GM23338 (cell line): ENCODE results near the gene GNPDA1. TPM values are rescaled to one million over a fixed set of nuclear protein-coding genes. Genes with fewer than 3 reads are reported as not detected.

Experiments used
- ATAC-seq: fragments of 200-7000 bp; cut with Tn5 transposase; 3 replicates; pipeline ENCODE4 v1.9.1; 2020
- DNase-seq: peaks from one replicate; pipeline ENCODE4 v3.0.0-alpha.2; 2015; ENCODE audit warnings: low spot score
- H2AFZ ChIP-seq: fragments of 200-600 bp; sonication (generic); 2 replicates; pipeline ENCODE4 v1.8.0; 2016; ENCODE audit warnings: antibody characterized with exemption, mild to moderate bottlenecking, moderate library complexity
- H3F3A ChIP-seq: fragments of 200-600 bp; sonication (generic); replicated peaks from 2 replicates; pipeline ENCODE4 v1.8.0; 2017; ENCODE audit warnings: antibody characterized with exemption, mixed run types, low read depth
- H3K27ac ChIP-seq: fragments of 200-600 bp; sonication (generic); 2 replicates; pipeline ENCODE4 v1.6.1; 2016; ENCODE audit warnings: low read depth
- H3K27me3 ChIP-seq: fragments of 200-600 bp; sonication (generic); 2 replicates; pipeline ENCODE4 v1.8.0; 2016; ENCODE audit warnings: mild to moderate bottlenecking, mixed run types, moderate library complexity; ENCODE audit not compliant: insufficient read depth
- H3K36me3 ChIP-seq: fragments of 200-600 bp; sonication (generic); 2 replicates; pipeline ENCODE4 v1.8.0; 2016; ENCODE audit warnings: mild to moderate bottlenecking; ENCODE audit not compliant: insufficient read depth
- H3K4me1 ChIP-seq: fragments of 200-600 bp; sonication (generic); 2 replicates; pipeline ENCODE4 v1.8.0; 2016; ENCODE audit warnings: mild to moderate bottlenecking, moderate library complexity; ENCODE audit not compliant: insufficient read depth
- H3K4me2 ChIP-seq: fragments of 200-600 bp; sonication (generic); 2 replicates; pipeline ENCODE4 v1.7.1; 2017; ENCODE audit warnings: mixed run types
- H3K4me3 ChIP-seq: fragments of 200-600 bp; sonication (generic); 2 replicates; pipeline ENCODE4 v1.6.1; 2016; ENCODE audit warnings: mixed run types
- H3K79me2 ChIP-seq: fragments of 200-600 bp; sonication (generic); replicated peaks from 2 replicates; pipeline ENCODE4 v1.8.0; 2017; ENCODE audit warnings: mild to moderate bottlenecking; ENCODE audit not compliant: insufficient read depth
- H3K9me2 ChIP-seq: fragments of 200-600 bp; sonication (generic); 2 replicates; pipeline ENCODE4 v1.8.0; 2017; ENCODE audit not compliant: insufficient read depth
- H4K20me1 ChIP-seq: fragments of 200-600 bp; sonication (generic); replicated peaks from 2 replicates; pipeline ENCODE4 v1.8.0; 2017; ENCODE audit warnings: mild to moderate bottlenecking; ENCODE audit not compliant: insufficient read depth
- H3K27ac Mint-ChIP-seq: 2 replicates; pipeline ENCODE4 v1.8.0; 2020; ENCODE audit warnings: inconsistent platforms, mild to moderate bottlenecking, moderate library complexity, mixed read lengths
- H3K27me3 Mint-ChIP-seq: 3 replicates; pipeline ENCODE4 v1.8.0; 2022; ENCODE audit warnings: low read depth, mild to moderate bottlenecking, moderate library complexity, mixed read lengths, inconsistent platforms; ENCODE audit not compliant: insufficient read depth, poor library complexity
- H3K36me3 Mint-ChIP-seq: 3 replicates; pipeline ENCODE4 v1.8.0; 2021; ENCODE audit warnings: low read depth, mild to moderate bottlenecking, inconsistent platforms, moderate library complexity, mixed read lengths
- H3K4me1 Mint-ChIP-seq: 3 replicates; pipeline ENCODE4 v1.8.0; 2020; ENCODE audit warnings: mild to moderate bottlenecking, inconsistent platforms, mixed read lengths
- H3K4me3 Mint-ChIP-seq: 3 replicates; pipeline ENCODE4 v1.8.0; 2021; ENCODE audit warnings: moderate library complexity, mild to moderate bottlenecking, inconsistent platforms, mixed read lengths
- H3K9me3 Mint-ChIP-seq: 3 replicates; pipeline ENCODE4 v1.8.0; 2020; ENCODE audit warnings: moderate library complexity, mild to moderate bottlenecking, inconsistent platforms, mixed read lengths
- CREB1 ChIP-seq: fragments of 250-450 bp; sonication (Bioruptor Pico); IDR thresholded peaks from 2 replicates; pipeline ENCODE4 v1.5.0; 2020; ENCODE audit warnings: low read depth, mild to moderate bottlenecking, moderate library complexity
- CTCF ChIP-seq, 2 experiments: fragments of 200-600 bp in 1 of 2; sonication (generic) in 1 of 2; conservative IDR thresholded peaks; 2 replicates each; pipeline versions ENCODE4 v1.5.1 to v1.6.1; 2016 to 2017; ENCODE audit warnings: antibody characterized with exemption in 2 of 2, low read depth in 2 of 2, mild to moderate bottlenecking in 2 of 2, moderate library complexity in 1 of 2
- EZH2 ChIP-seq: fragments of 200-600 bp; sonication (generic); IDR thresholded peaks from one replicate; pipeline ENCODE4 v1.8.0; 2017; ENCODE audit warnings: antibody characterized with exemption, mild to moderate bottlenecking, low read depth; ENCODE audit not compliant: unreplicated experiment
- EZH2phosphoT487 ChIP-seq: fragments of 200-600 bp; sonication (generic); IDR thresholded peaks from one replicate; pipeline ENCODE4 v1.8.1; 2018; ENCODE audit warnings: antibody characterized with exemption; ENCODE audit not compliant: unreplicated experiment
- JUNB ChIP-seq: IDR thresholded peaks from one replicate; pipeline ENCODE4 v1.6.1; 2016; ENCODE audit warnings: antibody characterized with exemption; ENCODE audit not compliant: unreplicated experiment
- NANOG ChIP-seq: IDR thresholded peaks from 2 replicates; pipeline ENCODE4 v1.6.1; 2016; ENCODE audit warnings: antibody characterized with exemption, borderline replicate concordance
- POLR2AphosphoS5 ChIP-seq: IDR thresholded peaks from 2 replicates; pipeline ENCODE4 v1.6.1; 2016; ENCODE audit warnings: antibody characterized with exemption, low read depth
- STAT1 ChIP-seq: IDR thresholded peaks from one replicate; pipeline ENCODE4 v1.6.1; 2016; ENCODE audit warnings: antibody characterized with exemption; ENCODE audit not compliant: unreplicated experiment
- ZNF114 ChIP-seq: fragments of 250-450 bp; sonication (Bioruptor Pico); IDR thresholded peaks from 2 replicates; pipeline ENCODE4 v1.5.0; 2020; ENCODE audit warnings: mild to moderate bottlenecking, moderate library complexity
- polyA plus RNA-seq: library from polyadenylated mRNA; unstranded; fragments of >200 nt; fragmentation: Nextera tagmentation; extraction: Ambion mirVana; gene quantifications from 2 replicates; pipeline ENCODE4 v1.2.1, GENCODE V29; 2016
- total RNA-seq: library from RNA; depleted of rRNA; stranded (reverse); fragments of >200 nt; shearing (Covaris generic); gene quantifications from 2 replicates; pipeline ENCODE4 v1.2.3, GENCODE V29; 2014
- TF ChIP-seq, protein P1 (sequence below): IDR thresholded peaks from one replicate; pipeline ENCODE4 v1.6.1; 2018; ENCODE audit warnings: antibody characterized with exemption; ENCODE audit not compliant: unreplicated experiment
- TF ChIP-seq, protein P2 (sequence below): IDR thresholded peaks from 2 replicates; pipeline ENCODE4 v1.6.1; 2016; ENCODE audit warnings: antibody characterized with exemption

Gene GNPDA1
- total and polyA plus RNA-seq, 2 experiments from 2014 or later, result 47.6 to 117 TPM

- Histone ChIP-seq H3K4me2 (peak overlapping the region; percentile 32; the same call in 1 of the 2 replicates), H3K27me3 (no peaks in the 10 kb centered on the region), H3K4me3 (no peak overlapping the region), H2AFZ (no peak overlapping the region), H3K79me2 (no peaks in the 10 kb centered on the region), H4K20me1 (no peaks in the 10 kb centered on the region), H3K27ac (no peak overlapping the region), H3K9me2 (no peaks in the 10 kb centered on the region), H3F3A (no peaks in the 10 kb centered on the region), H3K4me1 (peaks cover 9% of the 10 kb centered on the region; the same call in 1 of the 2 replicates), H3K36me3 (no peaks in the 10 kb centered on the region)
- DNase-seq (no peak), ATAC-seq (peak; percentile 9; the same call in 1 of the 3 replicates)
- peaks cover 2% of the 10 kb centered on the region for H3K27me3 Mint-ChIP-seq
- no peaks in the 10 kb centered on the region for H3K9me3 Mint-ChIP-seq
- no peaks in the 10 kb centered on the region for H3K36me3 Mint-ChIP-seq
- no peak overlapping the region for H3K27ac Mint-ChIP-seq
- TF ChIP-seq EZH2 (no peak), POLR2AphosphoS5 (no peak), ZNF114 (CRISPR knock-in tag) (no peak), NANOG (no peak), STAT1 (no peak), CREB1 (no peak)
- TF ChIP-seq, protein P1, sequence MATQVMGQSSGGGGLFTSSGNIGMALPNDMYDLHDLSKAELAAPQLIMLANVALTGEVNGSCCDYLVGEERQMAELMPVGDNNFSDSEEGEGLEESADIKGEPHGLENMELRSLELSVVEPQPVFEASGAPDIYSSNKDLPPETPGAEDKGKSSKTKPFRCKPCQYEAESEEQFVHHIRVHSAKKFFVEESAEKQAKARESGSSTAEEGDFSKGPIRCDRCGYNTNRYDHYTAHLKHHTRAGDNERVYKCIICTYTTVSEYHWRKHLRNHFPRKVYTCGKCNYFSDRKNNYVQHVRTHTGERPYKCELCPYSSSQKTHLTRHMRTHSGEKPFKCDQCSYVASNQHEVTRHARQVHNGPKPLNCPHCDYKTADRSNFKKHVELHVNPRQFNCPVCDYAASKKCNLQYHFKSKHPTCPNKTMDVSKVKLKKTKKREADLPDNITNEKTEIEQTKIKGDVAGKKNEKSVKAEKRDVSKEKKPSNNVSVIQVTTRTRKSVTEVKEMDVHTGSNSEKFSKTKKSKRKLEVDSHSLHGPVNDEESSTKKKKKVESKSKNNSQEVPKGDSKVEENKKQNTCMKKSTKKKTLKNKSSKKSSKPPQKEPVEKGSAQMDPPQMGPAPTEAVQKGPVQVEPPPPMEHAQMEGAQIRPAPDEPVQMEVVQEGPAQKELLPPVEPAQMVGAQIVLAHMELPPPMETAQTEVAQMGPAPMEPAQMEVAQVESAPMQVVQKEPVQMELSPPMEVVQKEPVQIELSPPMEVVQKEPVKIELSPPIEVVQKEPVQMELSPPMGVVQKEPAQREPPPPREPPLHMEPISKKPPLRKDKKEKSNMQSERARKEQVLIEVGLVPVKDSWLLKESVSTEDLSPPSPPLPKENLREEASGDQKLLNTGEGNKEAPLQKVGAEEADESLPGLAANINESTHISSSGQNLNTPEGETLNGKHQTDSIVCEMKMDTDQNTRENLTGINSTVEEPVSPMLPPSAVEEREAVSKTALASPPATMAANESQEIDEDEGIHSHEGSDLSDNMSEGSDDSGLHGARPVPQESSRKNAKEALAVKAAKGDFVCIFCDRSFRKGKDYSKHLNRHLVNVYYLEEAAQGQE, result no peak
- TF ChIP-seq, protein P2, sequence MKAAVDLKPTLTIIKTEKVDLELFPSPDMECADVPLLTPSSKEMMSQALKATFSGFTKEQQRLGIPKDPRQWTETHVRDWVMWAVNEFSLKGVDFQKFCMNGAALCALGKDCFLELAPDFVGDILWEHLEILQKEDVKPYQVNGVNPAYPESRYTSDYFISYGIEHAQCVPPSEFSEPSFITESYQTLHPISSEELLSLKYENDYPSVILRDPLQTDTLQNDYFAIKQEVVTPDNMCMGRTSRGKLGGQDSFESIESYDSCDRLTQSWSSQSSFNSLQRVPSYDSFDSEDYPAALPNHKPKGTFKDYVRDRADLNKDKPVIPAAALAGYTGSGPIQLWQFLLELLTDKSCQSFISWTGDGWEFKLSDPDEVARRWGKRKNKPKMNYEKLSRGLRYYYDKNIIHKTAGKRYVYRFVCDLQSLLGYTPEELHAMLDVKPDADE, result no peak
- H3K4me1 Mint-ChIP-seq, result peaks cover 18% of the 10 kb centered on the region
- H3K4me3 Mint-ChIP-seq, result no peak overlapping the region; the same call in 2 of the 3 replicates
Observed at GRCh38 chr5:141952020-141952419, 60.8 kb downstream of the GNPDA1 start.

DNA sequence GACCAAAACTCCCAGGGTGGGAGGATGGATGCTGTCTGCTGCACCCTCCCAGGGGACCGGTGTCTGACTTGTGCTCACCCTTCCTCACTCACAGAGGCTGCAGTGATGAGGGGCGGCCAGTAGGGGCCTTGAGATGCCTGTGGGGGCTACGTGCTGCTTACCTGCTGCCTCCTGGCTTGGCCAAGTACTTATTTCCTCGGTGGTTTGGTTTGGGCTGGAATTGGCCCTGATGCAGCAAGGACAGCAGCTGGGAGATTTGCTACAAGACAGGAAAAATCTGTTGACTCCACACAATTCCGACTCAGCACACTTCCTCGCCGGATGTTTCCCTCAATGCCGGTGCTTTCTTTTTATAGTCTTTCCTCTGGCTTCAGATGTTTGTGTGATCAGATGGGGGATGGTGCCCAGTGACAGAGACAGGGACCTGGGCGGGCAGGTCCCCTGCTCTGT lies 61.5 kb downstream of the GNPDA1 start:
- H3K4me2 ChIP-seq, result peak overlapping the region; percentile 32; the same call in 1 of the 2 replicates
- H4K20me1 ChIP-seq, result no peaks in the 10 kb centered on the region
- peaks cover 18% of the 10 kb centered on the region for H3K4me1 Mint-ChIP-seq
- no peaks in the 10 kb centered on the region for H3K9me2 ChIP-seq
- H3K27ac Mint-ChIP-seq, result no peak overlapping the region
- H3K9me3 Mint-ChIP-seq, result no peaks in the 10 kb centered on the region
- no peaks in the 10 kb centered on the region for H3K79me2 ChIP-seq
- H3K27me3 ChIP-seq, result no peaks in the 10 kb centered on the region
- no peaks in the 10 kb centered on the region for H3K36me3 ChIP-seq
- H3K27me3 Mint-ChIP-seq, result peaks cover 2% of the 10 kb centered on the region
- DNase-seq, result peak; percentile 86
- ATAC-seq, result peak; percentile 97
- 0 out of 2 replicates have a peak overlapping the region, but pooled peaks have one; percentile 33 for H2AFZ ChIP-seq
- H3K4me1 ChIP-seq, result peaks cover 9% of the 10 kb centered on the region; the same call in 1 of the 2 replicates
- no peak for TF ChIP-seq NANOG
- TF ChIP-seq ZNF114 (CRISPR knock-in tag), result no peak
- TF ChIP-seq JUNB, result no peak
- TF ChIP-seq CREB1, result 0 out of 2 replicates have a peak, but pooled peaks have one; percentile 13
- TF ChIP-seq EZH2phosphoT487, result no peak
- peak; percentile 74 to 77 for TF ChIP-seq CTCF (conservative IDR thresholded peaks at IDR 0.05; ENCODE audit: low read depth in 2 of 2)
- H3F3A ChIP-seq, result no peaks in the 10 kb centered on the region; the same call in 1 of the 2 replicates
- no peak overlapping the region; the same call in 2 of the 3 replicates for H3K4me3 Mint-ChIP-seq
- no peaks in the 10 kb centered on the region for H3K36me3 Mint-ChIP-seq
- H3K4me3 ChIP-seq, result no peak overlapping the region
- H3K27ac ChIP-seq, result no peak overlapping the region
